Tibial nerve (tissue), 4 donors: ENCODE measurements around the gene SP2. TPM values are rescaled to one million over a fixed set of nuclear protein-coding genes. Genes with fewer than 3 reads are reported as not detected.

Source experiments
- DNase-seq, 2 donors: peaks; one replicate each; pipeline ENCODE4 v3.0.0-alpha.2; 2019; ENCODE audit warnings: low spot score in 2 of 2
- H3K27ac ChIP-seq, 4 donors: fragments of 200-600 bp; sonication (generic) in 3 of 4; one replicate each; pipeline ENCODE4 v1.5.1; 2017 to 2019; ENCODE audit warnings: mild to moderate bottlenecking in 1 of 4
- H3K27me3 ChIP-seq, 2 donors: fragments of 200-600 bp; sonication (generic) in 1 of 2; one replicate each; pipeline versions ENCODE4 v1.5.1 to v1.6.0; 2017 to 2019
- H3K36me3 ChIP-seq, 3 donors: fragments of 200-600 bp; sonication (generic); one replicate each; pipeline ENCODE4 v1.5.1; 2018 to 2019
- H3K4me1 ChIP-seq, 4 donors: fragments of 200-600 bp; sonication (generic) in 3 of 4; one replicate each; pipeline ENCODE4 v1.5.1; 2017 to 2019
- H3K4me3 ChIP-seq, 4 donors: fragments of 200-600 bp; sonication (generic) in 3 of 4; one replicate each; pipeline ENCODE4 v1.5.1; 2017 to 2019; ENCODE audit warnings: mild to moderate bottlenecking in 1 of 4, moderate library complexity in 1 of 4
- H3K9me3 ChIP-seq, 4 donors: fragments of 200-600 bp; sonication (generic) in 3 of 4; one replicate each; pipeline ENCODE4 v1.5.1; 2017 to 2019
- CTCF ChIP-seq, 5 experiments: fragments of 200-600 bp in 3 of 5; fragments of 450-650 bp in 2 of 5; sonication (generic) in 3 of 5; IDR thresholded peaks; one replicate each; pipeline ENCODE4 v1.5.1; 2016 to 2019; ENCODE audit warnings: antibody characterized with exemption in 5 of 5, mild to moderate bottlenecking in 3 of 5, moderate library complexity in 2 of 5
- EP300 ChIP-seq, 2 donors: sonication (generic); formaldehyde crosslinking; IDR thresholded peaks; one replicate each; pipeline ENCODE4 v1.6.1; 2017; ENCODE audit warnings: antibody characterized with exemption in 2 of 2, mild to moderate bottlenecking in 1 of 2
- POLR2A ChIP-seq, 2 donors: fragments of 450-650 bp; IDR thresholded peaks; one replicate each; pipeline ENCODE4 v1.6.1; 2017; ENCODE audit warnings: antibody characterized with exemption in 2 of 2, mild to moderate bottlenecking in 2 of 2, moderate library complexity in 2 of 2
- WGBS, 2 donors: methylation state at CpG; one replicate each; pipeline ENCODE4 v1.1.5; 2018; 5-methylcytosine and 5-hydroxymethylcytosine counted together
- total RNA-seq, 4 donors: library from RNA; depleted of rRNA; stranded (reverse); fragments of >200 nt; gene quantifications; one replicate each; pipeline ENCODE4 v1.1.0, GENCODE V29; 2016

SP2 gene
- total RNA-seq, 4 donors from 2014 or later: 5.9 to 7.2 (median 7.1) TPM

GRCh38 chr17:47870056-47870455, 26.0 kb upstream of the SP2 start:
- no peak overlapping the region for H3K4me3 ChIP-seq
- peaks cover 0 to 78% of the 10 kb centered on the region in 2 donors for H3K27me3 ChIP-seq
- DNase-seq: no peak
- no peaks in the 10 kb centered on the region for H3K36me3 ChIP-seq
- H3K9me3 ChIP-seq: no peaks in the 10 kb centered on the region
- H3K4me1 ChIP-seq: peaks cover 0 to 14% (median 3%) of the 10 kb centered on the region in 4 donors
- no peak overlapping the region for H3K27ac ChIP-seq
- WGBS, 2 donors: 24 to 32% methylated on average over 1 of the region's 1 CpG
- TF ChIP-seq POLR2A (IDR thresholded peaks at IDR 0.05) (no peak), EP300 (IDR thresholded peaks at IDR 0.05) (no peak), CTCF (IDR thresholded peaks at IDR 0.05) (no peak)

GRCh38 chr17:47871048-47871447, 25.0 kb upstream of the SP2 start:
- no peak overlapping the region for H3K4me3 ChIP-seq

GRCh38 chr17:47872019-47872650, 23.9 kb upstream of the SP2 start:
- H3K27ac ChIP-seq: peak overlapping the region in 1 of 4 donors; percentile 41
- no peaks in the 10 kb centered on the region for H3K9me3 ChIP-seq
- H3K4me1 ChIP-seq: peaks cover 0 to 14% (median 3%) of the 10 kb centered on the region in 4 donors
- no peak for DNase-seq
- TF ChIP-seq CTCF (IDR thresholded peaks at IDR 0.05) (no peak), EP300 (IDR thresholded peaks at IDR 0.05) (no peak), POLR2A (IDR thresholded peaks at IDR 0.05) (no peak)
- H3K4me3 ChIP-seq: no peak overlapping the region
- WGBS, 2 donors: 14 to 27% methylated on average over 29 of the region's 29 CpGs
- H3K36me3 ChIP-seq: no peaks in the 10 kb centered on the region
- H3K27me3 ChIP-seq: peaks cover 0 to 67% of the 10 kb centered on the region in 2 donors

More at GRCh38 chr17:47871048-47871447, 25.0 kb upstream of the SP2 start:
- Histone ChIP-seq H3K27ac (no peak overlapping the region), H3K9me3 (no peaks in the 10 kb centered on the region), H3K27me3 (peaks cover 0 to 76% of the 10 kb centered on the region in 2 donors), H3K4me1 (peaks cover 0 to 14% (median 3%) of the 10 kb centered on the region in 4 donors), H3K36me3 (no peaks in the 10 kb centered on the region)
- no peak for DNase-seq
- TF ChIP-seq CTCF (IDR thresholded peaks at IDR 0.05): no peak
- no peak for TF ChIP-seq EP300 (IDR thresholded peaks at IDR 0.05)

- WGBS, 2 donors: 15 to 36% methylated on average over 7 to 13 of the region's 15 CpGs
- H3K9me3 ChIP-seq: no peaks in the 10 kb centered on the region
- TF ChIP-seq EP300 (IDR thresholded peaks at IDR 0.05): no peak
- no peak for TF ChIP-seq CTCF (IDR thresholded peaks at IDR 0.05)
- TF ChIP-seq POLR2A (IDR thresholded peaks at IDR 0.05): no peak
- H3K4me1 ChIP-seq: peaks cover 0 to 14% (median 3%) of the 10 kb centered on the region in 4 donors
- H3K27me3 ChIP-seq: peaks cover 0 to 69% of the 10 kb centered on the region in 2 donors
- DNase-seq: no peak
- H3K36me3 ChIP-seq: no peaks in the 10 kb centered on the region
- H3K27ac ChIP-seq: peak overlapping the region in 1 of 4 donors; percentile 41
- H3K4me3 ChIP-seq: no peak overlapping the region
Measured at GRCh38 chr17:47872651-47873161, 23.3 kb upstream of the SP2 start.
